Measurements from ENCODE around the gene PIN4.
A peak's percentile ranks its signal among the peaks of the same experiment; 100 is the strongest.
"Not testable (repeated sequence)": the region's sequence is repeated elsewhere in the genome, so short reads cannot be mapped to it uniquely, and the experiment has no call there.

Gene PIN4

DNA sequence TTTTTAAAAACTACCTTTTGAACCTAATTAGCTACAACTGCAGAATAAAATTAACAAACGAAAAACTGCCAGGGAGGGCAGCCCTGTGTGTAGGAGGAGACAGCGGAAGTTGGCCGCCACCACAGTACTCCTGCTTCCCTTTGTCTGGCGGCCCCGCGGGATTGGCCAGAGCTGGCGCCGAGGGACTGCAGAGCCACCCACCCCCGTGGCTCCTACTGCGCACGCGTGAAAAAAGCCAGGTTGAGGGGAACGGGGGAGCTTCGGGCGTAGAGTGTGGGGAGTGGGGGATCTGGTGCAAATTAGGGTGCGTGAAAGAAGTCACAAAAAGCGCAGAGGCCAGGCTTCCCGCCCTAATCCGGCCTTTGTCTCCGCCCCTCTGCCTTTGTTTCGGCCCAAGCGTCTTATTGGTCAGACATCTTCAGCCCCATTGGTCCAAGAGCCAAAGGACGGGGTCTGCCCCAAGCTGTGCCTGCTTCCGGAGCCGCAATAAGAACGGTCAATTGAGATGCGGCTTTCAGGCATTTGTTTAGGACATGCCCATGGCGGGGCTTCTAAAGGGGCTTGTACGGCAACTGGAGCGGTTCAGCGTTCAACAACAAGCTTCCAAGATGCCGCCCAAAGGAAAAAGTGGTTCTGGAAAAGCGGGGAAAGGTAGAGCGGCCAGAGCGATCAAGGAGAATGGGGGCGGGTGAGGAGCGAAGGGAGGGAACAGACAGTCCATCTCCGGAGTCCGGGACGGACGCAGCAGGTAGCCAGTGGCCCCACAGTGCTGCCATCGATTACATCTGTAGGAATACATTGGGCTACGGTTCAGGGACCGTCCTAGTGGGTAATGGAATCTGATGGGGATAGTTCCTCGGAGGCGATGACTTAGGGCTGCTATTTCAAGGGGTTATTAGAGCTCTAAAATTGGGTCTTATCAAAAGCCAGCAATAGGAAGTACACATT lies at the start of gene PIN4:
TSS of gene PIN4 (plus strand) at position 580 of the 948 bp plus-strand sequence. CDS start at position 609, 29 bp downstream.
- peak; percentile 96 for DNase-seq

DNA sequence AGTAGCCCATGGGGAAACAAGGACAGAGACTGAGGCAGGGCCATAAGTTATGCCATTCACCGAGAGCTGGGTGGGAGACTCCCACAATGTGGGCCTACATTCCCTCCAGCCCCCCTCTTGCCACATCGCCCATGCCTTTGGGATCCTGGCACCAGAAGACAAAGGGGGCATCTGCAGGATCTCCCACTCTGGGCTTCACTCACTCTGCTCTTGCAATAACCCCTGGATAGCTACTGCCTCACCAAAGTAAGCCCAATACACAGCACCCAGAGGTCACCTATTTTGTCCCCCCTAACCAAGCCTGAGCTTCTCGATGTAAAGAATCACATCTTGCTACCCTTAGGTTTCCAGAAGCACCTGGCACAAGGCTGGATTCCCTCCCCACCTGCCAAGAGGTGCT lies 49.1 kb upstream of the PIN4 start:
- DNase-seq = no peak

DNA sequence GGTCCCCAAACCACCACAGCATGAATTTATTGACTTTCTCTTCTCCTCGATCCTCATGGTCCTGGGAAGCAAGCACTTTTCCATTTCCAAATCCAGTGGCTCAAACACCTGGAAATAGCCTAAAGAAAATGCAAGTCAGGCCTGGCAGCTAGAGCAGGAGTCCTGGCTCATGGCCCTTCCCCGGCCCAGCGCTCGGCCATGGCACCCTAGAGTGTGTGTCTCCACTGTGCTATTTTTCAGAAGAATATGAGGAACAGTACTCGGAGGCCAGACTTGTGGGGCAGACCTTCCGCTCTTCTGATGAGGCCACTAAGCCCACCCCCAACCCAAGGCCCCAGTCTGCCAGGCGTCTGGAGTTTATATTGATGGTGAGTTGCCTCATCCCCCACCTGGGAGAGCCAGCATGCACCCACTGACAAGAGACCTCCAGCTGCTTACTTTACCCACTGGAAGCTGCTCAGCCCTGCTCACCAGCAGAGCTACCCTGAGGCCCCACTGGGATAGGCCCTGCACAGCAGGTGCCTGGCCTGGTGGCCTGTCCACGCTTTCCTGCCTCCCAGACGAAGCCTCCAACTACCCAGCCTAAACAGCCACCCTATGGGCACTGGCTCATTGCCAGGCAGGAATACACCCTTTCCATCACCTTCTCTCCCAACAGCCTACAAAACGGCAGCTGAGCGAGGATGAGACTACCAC lies 47.6 kb upstream of the PIN4 start:
- DNase-seq = no peak

DNA sequence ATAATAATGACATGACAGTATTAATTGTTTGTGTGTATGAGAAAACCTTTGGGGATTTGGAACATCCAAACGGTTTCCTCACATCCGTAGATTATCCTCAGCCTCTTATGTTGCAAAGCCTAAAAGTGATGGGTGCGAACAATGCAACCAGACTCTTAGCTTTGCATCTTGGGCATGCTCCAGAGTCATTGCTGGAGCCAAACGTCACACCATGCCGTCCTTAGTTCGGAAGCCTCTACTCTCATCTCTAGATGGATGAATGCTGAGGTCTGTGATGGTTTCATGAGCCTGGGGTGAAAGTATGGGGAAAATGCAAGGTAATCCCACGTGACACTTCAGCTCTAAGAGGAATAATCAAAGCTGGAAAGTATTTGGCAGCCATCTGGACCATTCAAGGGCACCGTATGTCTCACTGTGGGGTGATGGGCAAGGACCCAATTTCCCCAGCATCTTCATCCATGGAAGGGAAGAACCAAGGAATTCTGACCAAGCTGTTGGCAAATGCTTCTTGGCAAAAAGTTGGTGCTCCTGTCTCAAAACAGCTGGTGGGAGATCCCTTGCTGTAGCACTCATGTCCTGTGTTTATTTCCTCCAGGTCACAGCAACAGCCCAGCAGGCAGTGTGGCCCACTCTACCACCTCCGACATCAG lies 43.6 kb upstream of the PIN4 start:
- DNase-seq = peak; percentile 51

DNA sequence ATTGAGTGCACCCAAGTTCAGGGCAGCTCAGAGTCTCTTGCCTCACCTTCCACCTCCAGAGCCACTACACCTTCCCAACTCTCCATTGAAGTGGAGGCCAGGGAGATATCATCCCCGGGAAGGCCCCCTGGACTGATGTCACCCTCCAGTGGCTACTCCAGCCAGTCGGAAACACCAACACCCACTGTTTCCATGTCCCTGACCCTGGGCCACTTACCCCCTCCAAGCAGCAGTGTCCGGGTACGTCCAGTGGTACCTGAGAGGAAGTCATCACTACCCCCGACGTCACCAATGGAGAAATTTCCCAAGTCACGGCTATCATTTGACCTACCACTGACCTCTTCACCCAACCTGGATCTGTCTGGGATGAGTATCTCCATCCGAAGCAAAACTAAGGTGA lies 42.0 kb upstream of the PIN4 start:
- DNase-seq = no peak

DNA sequence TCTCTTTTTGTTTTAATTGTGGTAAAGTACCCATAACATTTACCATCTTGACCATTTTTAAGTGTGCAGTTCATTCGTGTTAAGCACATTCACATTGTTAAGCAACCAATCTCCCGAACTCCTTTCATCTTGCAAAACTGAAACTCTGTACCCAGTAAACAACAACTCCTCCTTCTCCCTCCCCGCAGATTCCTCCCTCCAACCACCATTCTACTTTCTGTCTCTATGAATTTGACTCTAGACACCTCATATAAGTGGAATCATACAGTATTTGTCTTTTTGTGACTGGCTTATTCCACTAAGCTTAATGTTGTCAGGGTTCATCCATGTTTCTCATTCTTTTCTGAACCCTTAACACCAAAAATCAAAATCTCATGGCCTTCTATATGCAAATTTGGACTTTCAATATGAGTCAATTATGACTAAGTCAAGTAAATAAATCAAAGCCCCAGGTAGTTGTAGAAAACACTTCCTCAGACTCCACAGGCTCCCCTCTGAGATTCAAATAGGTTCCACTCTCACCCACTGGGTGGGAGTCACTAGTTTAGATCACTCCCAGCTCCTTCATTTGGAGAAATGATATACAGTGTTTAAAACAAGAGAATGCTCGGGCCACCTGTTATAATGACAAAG lies 40.1 kb upstream of the PIN4 start:
- no peak for DNase-seq

DNA sequence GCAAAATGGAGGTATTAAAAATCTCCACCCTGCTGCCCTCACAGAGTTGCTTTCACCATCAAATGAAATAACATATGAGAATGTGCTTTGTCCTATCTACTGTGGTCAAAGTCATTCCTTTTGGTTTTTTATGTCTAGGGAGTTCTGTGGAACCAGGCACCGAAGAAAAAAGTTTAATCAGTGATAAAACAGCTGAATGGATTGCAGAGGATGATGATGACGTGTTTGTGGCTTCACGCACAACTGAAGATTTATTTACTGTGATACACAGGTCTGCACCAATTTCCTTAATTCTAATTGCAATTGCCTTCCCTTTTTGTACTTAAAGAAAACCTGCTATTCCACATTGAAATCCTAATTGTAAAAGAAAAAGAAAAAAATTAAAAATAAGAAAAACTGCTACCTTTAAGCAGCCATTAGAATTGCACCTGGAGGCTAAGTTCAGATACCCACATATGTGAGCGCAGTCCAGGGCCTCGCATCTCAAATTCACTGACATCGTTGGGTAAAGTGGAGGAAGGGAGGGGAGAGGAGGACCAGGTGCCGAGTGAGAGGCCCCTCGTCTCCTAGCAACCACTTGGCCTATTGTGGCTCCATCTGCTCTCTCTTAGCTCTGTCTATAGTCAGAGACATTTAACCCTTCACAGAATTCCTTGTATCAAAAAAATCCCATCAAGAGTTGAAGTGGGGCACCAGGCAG lies 39.3 kb upstream of the PIN4 start:
- peak; percentile 73 for DNase-seq

DNA sequence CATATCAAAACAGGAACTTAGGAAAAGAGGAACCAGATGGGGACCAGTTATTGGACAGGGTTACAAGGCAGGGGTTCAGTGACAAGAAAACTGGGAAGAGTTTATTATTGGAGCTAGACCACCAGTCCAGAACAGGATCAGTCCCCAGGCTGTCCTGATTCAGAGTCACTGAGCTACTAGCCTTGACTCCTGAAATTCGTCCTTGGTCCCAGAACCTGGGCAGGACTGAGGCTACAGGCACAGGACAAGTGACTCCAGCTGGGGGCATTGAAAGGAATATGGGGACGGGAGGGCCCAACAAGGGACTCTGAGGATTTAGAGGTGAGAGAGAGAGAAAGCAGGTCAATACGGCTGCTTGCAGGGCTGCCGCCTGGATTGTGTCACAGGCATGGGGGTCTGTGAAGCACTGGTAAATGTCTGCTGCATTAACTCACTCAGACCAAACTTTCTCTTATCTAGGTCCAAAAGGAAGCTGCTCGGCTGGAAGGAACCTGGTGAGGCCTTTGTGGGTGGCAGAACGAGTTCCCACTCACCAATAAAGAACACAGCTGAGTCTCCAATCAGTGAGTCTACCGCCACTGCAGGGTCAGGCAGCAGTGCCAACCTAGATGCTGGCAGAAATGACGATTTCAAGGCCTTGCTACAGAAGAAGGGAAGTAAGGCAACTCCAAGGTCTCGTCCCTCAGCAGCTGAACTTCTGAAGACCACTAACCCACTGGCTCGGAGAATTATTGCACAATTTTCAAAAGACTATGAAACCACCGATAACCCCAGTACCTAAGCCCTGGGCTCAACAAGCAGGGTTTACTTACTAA lies 38.6 kb upstream of the PIN4 start:
- DNase-seq = no peak

DNA sequence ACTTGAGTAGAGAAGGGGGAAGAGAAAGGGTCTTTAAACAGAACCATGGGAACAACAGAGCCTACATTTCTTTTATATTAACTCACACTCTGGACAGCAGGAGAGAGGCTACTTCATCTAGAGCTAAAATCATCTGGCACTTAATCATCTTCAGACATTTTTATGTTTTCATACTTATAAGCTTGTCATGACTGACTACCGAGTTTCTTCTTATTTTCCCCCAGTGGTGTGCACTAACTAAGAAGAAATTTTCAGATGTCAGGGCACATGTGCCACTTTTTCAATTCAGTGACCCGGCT lies 38.0 kb upstream of the PIN4 start:
- DNase-seq = no peak

DNA sequence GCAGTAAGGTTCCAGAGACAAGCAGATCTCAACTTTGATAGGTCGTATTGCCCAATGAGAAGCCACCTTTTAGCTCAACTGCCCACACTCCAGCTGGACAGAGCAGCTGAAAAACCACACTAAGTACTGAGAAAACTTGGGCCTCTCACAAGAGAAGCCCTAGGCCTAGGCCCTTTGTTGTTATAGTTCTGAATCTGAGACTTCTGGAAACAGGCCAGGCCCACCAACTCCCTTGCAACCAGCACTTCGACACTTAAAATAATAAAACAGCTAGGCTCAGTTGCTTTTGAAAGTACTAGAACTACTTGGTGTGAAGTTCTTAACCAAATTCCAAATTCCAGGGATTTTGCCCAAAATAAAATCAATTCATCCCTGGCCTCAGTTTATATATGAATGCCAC lies 36.4 kb upstream of the PIN4 start:
- DNase-seq = no peak

DNA sequence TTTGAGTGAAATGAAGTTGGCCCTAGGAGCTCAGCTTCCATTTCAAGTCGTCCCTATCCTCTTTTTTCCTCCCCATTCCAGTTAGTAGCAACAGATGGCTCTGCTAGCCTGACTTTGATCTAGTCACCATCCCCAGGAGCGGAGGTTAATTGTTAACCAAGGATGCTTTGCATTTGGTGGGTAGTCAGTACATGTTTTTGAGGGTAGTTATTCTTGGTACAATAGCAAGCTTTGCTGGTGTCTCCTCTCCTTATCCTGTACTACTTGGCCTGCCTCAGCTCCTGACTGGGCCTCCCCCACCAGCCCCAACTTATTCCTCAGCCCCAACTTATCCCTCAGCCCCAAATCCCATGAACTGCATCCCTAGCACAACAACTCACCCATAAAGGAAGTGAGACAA lies 35.0 kb upstream of the PIN4 start:
- no peak for DNase-seq

DNA sequence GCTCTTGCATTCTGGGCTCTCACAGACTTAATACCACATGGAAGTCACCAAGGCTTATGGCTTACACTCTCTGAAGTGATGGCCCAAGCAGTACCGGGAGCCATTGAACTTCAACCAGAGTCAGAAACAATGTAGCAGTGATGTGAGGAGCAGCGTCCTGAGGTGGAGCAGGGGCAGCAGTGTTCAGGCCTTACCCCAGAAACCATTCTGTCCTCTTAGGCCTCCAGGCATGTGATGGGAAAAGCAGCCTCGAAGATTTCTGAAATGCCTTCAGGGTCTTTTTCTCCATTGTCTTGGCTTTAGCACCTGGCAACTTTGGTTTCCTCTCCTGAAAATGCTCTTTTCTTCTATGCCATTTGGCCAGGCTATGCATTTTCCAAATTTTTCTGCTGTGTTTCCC lies 22.8 kb upstream of the PIN4 start:
- DNase-seq = no peak

DNA sequence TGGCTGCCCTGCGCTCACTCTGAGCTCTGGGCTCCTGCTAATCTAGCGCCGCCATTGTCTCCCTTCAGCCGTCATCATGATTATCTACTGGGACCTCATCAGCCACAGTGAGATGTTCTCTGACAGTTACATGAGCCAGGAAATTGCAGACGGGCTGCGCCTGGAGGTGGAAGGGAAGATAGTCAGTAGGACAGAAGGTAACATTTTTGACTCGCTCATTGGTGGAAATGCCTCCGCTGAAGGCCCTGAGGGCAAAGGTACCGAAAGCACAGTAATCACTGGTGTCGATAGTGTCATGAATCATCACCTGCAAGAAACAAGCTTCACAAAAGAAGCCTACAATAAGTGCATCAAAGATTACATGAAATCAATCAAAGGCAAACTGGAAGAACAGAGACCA lies 21.8 kb upstream of the PIN4 start:
- no peak for DNase-seq

DNA sequence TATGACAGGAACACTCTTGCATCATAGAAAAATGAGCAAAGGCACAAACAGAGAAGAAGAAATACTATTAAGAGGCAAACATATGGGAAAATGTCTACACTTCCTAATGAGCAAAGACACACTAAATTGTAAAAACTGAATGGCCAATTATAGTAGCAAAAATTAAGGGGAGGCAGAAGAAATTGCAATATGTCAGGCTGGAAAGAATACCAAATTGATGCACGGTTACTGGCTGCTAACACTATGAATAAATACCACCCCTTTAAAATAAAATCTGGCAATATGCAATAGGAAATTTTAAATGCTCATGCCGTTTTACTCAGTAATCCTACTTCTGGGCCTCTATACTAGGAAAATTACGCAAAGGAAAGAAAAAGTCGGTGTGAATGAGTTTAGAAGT lies 16.0 kb upstream of the PIN4 start:
- no peak for DNase-seq

DNA sequence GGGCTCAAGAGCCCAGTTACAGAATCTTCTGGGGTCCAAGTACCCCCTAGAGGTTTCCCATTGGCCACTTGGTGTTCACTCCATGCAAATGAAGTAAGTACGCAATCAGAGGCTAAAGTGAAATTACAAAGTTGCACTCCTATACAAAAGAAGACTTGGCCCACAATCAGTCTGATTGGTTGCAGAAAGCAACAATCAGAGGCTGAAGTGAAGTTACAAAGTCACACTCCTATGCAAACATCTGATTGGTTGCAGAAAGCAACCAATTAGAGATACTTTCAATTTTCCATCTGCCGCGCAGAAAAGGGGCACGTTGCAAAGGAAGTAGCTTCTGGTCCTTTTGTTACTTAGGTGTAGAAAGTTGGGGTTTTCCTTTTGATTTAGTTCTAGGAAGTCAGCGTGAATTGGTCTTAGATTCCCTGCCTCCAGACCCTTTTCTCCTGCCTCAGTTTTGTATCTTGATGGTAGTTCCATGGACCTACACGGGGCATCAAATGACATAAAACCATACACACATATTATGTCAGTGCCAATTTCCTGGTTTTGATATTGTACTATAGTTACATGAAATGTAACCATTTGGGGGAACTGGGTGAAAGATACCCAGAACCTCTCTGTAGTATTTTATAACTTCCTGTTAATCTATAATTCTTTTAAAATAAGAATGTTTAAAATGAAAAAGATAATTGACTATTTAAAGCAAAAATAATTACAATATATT lies 12.4 kb upstream of the PIN4 start:
- DNase-seq = no peak

DNA sequence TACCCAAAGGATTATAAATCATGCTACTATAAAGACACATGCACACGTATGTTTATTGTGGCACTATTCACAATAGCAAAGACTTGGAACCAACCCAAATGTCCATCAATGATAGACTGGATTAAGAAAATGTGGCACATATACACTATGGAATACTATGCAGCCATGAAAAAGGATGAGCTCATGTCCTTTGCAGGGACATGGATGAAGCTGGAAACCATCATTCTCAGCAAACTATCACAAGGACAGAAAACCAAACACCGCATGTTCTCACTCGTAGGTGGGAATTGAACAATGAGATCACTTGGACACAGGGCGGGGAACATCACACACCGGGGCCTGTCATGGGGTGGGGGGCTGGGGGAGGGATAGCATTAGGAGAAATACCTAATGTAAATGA lies 5.3 kb upstream of the PIN4 start:
- not testable (repeated sequence) for DNase-seq

DNA sequence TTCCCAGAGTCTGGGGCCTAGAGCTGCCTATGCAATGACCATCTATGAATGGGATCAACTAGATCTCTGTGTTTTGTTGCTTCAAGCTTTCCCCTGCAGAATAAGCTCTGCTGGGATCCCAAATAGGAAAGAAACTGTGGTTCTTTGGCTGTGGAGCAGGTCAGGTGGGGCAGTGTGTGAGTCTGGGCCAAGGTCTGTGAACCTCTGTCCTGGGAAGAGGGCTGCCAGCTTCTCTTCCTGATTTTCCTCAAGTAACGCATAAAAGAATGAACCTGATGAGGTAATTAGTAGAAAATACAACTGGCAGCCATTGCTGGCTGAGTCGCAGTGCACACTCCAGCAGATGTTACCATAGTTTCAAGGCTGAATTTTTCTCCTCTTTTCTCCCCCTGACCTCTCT lies 4.6 kb upstream of the PIN4 start:
- DNase-seq = no peak

DNA sequence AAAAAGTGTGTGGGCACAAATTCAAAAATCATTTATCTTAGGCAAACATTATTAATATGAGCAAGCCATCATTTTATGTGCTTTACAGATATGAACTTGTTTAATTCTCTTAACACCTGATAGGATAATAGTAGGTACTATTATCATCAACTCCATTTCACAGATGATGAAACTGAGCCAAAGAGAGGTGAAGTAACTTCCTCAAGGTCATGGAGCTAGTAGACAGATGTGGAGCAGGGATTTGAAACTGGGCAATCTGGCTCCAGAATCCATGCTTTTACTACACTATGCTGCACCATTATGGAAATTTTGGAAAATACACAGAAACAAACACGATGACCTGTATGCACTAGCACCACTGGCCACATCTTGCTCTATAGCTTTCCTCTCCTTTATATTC lies 1.0 kb upstream of the PIN4 start:
- no peak for DNase-seq

DNA sequence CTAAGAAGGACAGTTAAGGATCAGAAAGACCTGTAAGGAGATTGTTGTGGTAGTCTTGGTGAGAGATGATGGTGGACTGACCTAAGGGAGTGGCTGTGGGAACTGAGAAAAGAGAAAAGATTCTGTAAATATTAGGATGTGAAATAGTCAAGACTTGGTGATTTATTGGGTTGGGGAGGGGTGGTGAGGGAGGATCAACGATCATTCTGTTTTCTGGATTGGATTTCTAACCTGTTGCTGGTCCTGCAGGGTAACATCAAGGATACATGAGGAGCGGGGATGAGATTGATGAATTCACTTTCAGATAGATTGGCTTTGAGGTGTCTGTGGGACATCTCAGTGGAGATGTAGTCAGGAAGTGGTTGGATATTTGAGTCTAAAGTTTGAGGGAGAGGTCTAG lies 1.4 kb downstream of the PIN4 start:
- DNase-seq = no peak

DNA sequence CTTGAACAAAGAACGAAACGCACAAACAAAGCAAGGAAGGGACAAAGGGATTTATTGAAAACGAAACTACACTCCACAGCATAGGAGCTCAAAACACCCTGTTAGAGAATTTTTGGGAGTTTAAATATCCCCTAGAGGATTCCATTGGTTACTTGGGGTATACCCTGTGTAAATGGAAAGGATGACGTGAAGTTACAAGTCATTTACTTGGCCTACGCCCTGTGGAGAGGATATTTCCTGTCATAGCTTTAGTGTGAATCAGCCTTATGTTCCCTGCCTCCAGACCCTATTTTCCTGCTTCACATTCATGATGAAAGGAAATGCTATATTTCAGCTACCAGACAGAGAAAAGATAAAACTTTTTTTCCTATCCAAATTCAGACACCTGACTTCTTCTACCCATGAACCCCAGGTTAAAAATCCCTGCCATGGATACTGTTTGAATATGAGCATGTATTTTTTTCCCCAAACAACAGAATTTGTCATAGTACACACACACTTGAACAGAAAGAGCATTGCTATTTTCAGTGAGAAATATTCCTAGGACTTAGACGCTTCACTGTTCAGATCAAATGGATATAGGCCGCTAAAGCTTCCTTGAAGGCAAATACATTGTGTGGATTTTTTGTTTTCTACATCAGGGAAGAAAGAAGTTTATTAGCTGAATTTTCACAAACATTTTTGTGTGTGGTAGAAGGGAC lies 20.4 kb downstream of the PIN4 start:
- no peak for DNase-seq
